GM19467 (cell line): ENCODE measurements around the gene TPP1.

Source experiments
- ATAC-seq: cut with Tn5 transposase; IDR thresholded peaks from one replicate; pipeline ENCODE4 v1.9.1; 2021; ENCODE audit warnings: mild to moderate bottlenecking, moderate library complexity; ENCODE audit not compliant: unreplicated experiment

TPP1 gene

GRCh38 chr11:6629573-6629891 is 10.3 kb upstream of the TPP1 start:
- no peak for ATAC-seq

DNA sequence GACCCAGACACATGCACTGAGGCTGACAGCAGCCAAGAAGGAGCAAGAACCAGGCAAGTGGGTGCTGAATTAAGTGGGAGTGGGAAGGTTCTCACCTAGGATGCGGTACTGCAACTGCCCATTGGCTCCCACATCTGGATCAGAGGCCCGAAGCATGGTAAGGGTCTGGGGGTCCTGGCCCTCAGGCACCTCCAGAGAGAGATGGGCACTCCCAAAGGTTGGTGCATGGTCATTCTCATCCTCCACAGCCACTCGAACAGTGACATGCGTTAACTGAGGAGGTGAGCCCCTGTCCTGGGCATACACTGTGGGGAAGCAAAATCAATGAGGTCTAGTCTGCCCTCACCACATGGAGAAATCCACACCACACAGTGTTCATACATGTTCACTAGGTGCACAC is 9.3 kb upstream of the TPP1 start:
- ATAC-seq, result no peak

- no peak for ATAC-seq
Observed at GRCh38 chr11:6627762-6628241, 8.6 kb upstream of the TPP1 start.

GRCh38 chr11:6626971-6627761 is 7.9 kb upstream of the TPP1 start:
- no peak for ATAC-seq

DNA sequence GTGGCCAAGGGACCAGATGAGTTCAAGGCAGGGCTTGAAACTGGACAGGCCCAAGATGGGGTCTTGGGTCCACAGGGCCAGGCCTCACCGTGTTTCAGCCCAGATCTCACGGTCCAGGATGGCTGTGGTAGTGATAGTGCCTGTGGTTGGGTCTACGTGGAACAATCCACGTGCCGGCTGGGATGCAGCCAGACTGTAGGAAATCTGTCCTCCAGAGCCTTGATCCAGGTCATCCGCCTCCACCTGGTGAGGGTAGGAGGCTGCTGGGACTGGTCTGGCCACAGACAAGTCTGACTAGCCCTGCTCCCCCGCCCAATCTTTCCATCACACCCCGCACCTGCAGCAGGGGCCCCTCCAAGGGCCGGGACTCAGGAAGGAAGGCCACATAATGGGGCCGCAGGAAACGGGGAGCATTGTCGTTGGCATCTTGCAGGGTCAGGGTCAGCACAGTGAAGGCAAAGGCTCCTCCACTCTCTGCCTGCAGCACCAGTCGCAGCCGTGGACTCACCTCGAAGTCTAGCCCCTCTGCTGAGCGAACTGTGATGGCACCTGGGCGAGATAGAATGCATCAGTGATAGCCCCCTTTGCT is 6.7 kb upstream of the TPP1 start:
- ATAC-seq, result no peak

GRCh38 chr11:6625156-6625831 is 6.1 kb upstream of the TPP1 start:
- no peak for ATAC-seq

DNA sequence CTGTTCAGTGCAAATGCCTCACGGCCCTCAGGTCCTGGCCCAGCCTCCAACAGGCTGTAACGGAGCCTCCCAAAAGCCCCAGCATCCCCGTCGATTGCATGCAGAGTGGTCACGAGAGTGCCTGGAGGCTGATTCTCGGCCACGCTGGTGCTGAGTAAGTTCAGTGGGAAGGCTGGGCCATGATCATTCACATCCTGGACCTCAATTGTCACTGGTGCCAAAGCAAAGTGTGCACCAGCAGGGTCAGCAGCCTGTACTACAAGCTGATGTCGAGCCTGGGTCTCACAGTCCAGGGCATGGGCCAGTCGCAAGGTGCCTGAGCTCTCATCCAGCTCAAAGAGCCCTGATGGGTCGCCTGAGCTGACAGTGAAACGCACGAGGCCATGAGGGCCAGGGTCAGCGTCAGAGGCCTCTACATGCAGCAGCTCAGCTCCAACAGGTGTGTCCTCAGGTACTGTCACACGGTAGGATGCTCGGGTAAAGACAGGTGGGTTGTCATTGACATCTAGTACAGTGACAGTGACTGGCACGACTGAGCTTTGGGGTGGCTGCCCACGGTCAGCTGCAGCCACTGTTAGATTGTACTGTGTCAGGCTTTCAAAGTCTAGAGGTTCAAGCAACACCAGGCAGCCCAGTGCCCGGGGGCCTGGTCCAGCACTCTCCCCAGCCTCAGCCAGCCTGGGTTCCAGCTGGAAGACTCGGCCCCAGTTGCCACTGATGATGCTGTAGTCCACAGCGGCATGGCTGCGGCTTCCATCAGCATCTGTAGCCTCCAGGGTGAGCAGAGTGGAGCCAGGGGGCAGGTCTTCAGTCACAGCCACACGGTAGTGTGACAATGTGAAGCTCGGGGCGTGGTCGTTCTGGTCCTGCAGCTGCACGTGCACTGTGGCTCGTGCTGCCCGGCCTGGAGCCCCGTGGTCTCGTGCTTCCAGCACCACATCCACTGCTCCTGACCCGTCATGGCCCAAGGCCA is 4.5 kb upstream of the TPP1 start:
- ATAC-seq, result no peak

DNA sequence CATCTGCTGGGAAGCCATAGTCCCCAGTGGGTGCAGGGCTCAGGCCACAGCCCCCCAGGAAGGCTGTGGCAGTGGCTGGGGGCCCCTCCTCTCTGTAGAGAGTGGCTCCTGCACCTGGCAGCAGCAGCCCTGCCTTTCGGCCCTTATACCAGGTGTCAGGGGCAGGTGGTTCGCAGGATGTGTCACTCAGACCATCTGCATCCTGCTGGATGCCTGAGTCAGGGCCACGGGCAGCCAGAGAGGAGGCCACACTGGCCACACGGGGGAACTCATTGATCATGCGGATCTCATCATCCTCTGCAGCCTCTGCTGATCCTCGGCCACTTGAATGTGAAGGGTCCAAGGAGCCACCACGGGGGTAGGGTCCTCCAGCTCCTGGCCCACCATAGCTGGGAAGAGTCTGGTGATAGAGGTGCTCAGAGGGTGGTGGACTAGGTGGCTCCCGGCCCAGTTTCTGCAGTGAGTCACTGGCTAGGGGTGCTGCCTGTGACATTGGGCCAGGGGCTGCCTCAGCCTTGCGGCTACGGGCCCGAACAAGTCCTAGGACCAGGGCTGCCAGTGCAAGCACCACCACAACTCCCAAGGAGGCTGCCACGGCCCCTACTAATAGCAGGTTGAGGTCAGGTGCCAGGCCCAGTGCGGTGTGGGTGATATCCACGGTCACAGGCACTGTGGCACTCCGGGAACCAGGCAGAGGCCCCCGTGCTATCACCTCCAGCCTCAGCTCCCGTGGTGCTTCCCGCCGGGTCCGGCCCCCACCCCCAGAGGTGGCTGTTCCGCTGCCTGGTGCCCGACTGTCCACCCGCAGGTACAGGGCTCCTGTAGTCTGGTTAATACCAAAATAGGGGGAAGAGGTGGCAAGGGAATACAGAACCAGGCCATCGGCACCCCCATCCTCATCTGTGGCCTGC is 3.3 kb upstream of the TPP1 start:
- ATAC-seq, result no peak

- no peak for ATAC-seq
Observed at GRCh38 chr11:6621711-6622211, 2.5 kb upstream of the TPP1 start.

DNA sequence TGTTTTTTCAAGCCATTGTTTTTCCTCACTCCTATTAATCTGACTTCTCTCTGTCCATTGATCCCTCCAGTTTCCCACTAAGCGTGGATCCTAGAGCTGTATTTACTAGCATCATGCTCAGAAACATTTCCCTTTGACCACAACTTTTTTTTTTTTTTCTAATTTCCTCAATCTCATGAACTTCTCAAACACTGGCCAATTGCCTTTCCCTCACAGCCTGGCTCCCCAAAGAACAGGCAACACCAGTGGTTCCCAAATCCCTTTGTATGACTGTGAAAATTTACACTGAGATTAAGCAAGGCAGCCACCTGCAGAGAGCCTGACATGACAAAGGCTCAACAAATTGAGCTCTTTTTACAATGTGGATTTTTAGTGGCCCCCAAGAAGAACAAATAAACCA is 1.4 kb upstream of the TPP1 start:
- ATAC-seq, result no peak

DNA sequence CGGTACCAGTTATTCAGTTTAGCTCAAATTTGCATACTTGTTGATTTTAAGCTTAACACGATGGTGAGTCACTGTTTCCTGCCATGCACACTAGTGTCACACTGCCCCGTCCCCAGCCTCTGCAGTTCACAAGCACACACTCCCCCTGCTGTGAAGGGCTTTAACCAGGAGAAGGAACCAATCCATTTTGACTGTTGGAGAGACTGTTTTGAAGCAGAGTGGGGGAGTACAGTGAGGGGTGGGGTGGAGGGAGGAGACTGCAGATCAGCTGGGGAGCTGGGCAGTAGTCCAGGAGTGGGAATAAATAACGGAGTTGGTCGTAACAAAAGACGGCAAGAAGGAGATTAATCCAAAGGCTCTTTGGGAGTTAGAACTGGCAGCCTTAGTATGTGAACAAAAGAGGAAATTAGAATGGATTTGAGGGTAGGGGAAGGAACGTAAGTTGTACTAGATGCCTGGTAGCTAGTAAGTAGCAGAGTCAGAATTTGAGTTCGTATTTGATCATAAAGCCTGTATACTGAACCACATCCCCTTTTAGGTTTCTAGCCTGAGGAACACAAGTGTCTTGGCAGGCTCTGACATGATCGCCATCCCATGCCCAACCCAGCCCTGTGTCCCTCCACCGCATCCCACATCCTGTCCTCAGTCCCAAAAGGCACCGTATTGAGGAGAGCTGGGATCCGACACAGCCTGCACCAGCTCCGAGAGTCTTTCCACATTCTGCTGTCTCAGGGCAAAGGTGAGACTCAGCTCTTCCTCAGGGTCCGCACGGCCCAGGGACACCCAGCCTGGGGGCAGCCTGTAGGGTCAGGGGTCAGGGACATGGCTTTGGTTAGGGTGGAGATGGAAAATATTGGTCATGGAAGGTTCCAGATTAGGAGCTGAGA is 862 bp downstream of the TPP1 start:
- no peak for ATAC-seq

- ATAC-seq, result no peak
Observed at GRCh38 chr11:6617315-6617781, 1.9 kb downstream of the TPP1 start.

DNA sequence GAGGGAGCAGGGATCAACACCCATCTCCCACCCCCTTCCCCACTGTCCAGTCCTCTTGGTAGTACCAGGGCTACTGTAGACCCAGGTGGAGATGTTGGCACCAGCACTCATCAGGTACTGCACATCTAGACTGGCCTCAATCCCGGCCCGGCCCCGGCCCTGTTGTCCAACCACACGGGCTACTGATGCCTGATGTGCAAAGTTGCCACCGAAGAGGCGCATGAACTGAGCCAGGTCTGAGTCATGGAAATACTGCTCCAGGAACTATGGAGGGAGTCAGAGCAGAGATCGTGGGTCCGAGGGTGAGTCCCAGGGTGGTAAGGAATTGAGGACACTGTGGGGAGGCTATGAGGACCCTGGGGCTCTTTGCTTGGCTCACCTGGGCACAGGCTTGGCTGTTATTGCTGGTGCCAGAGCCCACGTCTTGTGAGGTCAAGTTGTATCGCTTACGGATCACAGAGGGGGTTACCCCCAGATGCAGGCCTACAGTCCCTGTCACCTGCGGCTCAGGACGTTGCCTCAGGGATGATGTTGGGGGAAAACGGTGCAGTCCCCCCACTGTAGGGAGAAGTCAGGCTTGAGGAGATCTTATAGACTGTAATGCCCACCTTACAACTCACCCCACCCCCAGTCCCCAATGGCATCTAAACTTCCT is 2.5 kb downstream of the TPP1 start:
- ATAC-seq, result no peak

GRCh38 chr11:6615882-6616585 is 3.2 kb downstream of the TPP1 start:
- no peak for ATAC-seq

- no peak for ATAC-seq
Observed at GRCh38 chr11:6615046-6615445, 4.2 kb downstream of the TPP1 start.

DNA sequence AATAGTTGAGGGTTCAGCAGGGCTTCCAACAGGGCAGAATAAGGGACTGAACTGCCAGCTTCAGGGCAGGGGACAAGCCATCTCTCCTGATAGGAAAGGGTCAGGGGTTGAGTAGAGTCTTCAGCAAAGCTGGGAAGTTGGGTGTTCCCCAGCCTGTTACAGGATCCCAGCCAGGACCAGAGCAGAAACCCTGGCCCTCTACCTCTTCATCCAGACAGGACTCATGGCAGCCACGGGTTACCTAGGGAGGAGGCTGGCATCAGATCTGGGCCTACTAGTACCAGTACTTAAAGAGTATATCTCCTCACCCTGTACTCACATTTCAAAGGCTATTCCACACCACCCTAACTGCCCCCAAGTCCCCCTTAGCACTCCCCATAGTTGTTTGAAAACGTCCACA is 4.8 kb downstream of the TPP1 start:
- ATAC-seq, result no peak

DNA sequence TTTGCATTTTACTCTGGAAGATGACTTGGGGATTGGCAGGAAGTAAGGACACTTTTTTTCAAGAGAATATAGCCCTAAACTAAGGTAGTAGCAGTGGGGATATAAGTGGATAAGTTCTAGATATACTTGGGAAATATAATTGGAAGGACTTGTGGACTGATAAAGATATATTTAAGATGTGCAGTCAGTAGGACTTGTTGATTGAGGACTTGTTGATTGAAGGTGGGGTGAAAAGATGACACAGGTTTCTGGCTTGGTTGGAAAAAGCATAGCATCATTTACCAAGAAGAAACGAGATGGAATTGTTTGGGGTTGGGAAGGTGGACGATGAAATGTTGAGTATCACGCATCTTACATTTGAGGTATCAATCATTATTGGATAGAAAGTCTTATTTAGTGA is 5.7 kb downstream of the TPP1 start:
- ATAC-seq, result no peak
